ENCODE data around the gene DEAF1. TPM values are rescaled to one million over a fixed set of nuclear protein-coding genes. Genes with fewer than 3 reads are reported as not detected.
A peak's percentile ranks its signal among the peaks of the same experiment; 100 is the strongest.

Gene DEAF1
- total and polyA plus RNA-seq, 9 of the 15 experiments (the other 6 are each of a cell fraction or from before 2014, with no cell fraction given), result 2.0 to 69.1 (median 26.8) TPM

DNA sequence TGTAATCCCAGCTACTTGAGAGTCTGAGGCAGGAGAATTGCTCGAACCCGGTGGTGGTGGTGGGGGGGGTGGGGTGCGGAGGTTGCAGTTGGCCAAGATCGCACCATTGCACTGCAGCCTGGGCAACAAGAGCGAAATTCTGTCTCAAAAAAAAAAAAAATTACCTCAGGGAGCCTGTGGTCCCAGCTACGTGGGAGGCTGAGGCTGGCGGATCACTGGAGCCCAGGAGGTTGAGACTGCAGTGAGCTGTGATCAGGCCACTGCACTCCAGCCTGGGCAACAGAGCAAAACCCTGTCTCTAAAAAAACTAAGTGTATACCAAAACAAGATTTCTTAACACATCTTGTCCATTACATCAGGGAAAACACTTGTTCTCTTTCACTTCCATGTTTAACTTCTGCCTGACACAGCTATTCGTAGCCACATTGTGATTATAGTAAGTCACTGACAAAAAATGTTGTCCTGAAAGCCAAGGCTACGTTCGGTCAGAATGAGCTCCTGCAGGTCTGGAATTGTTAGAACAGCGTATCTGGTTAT is 2.0 kb upstream of the DEAF1 start (continued):
- TF ChIP-seq POLR2G (IDR thresholded peaks at IDR 0.05; ENCODE audit: low read depth, low read length) (0 out of 2 replicates have a peak, but pooled peaks have one; percentile 26), KDM5B (IDR thresholded peaks at IDR 0.05; ENCODE audit: insufficient replicate concordance, low read depth, low read length) (peak; percentile 28), ZNF507 (tag; conservative IDR thresholded peaks at IDR 0.05) (no peak), SMAD2 (IDR thresholded peaks at IDR 0.05; ENCODE audit: low read depth, low read length) (no peak), SPI1 (IDR thresholded peaks at IDR 0.05; ENCODE audit: borderline replicate concordance, low read depth, low read length) (no peak), ZNF263 (CRISPR knock-in tag; IDR thresholded peaks at IDR 0.05; ENCODE audit: borderline replicate concordance) (no peak), ZSCAN32 (CRISPR knock-in tag; IDR thresholded peaks at IDR 0.05) (no peak), HMG20A (CRISPR knock-in tag; conservative IDR thresholded peaks at IDR 0.05) (no peak), ARID1B (IDR thresholded peaks at IDR 0.05) (no peak), ZNF282 (CRISPR knock-in tag; IDR thresholded peaks at IDR 0.05) (no peak), CREB1 (IDR thresholded peaks at IDR 0.05) (no peak), CREB1 (CRISPR knock-in tag; IDR thresholded peaks at IDR 0.05) (no peak)
- TF ChIP-seq, protein P1, sequence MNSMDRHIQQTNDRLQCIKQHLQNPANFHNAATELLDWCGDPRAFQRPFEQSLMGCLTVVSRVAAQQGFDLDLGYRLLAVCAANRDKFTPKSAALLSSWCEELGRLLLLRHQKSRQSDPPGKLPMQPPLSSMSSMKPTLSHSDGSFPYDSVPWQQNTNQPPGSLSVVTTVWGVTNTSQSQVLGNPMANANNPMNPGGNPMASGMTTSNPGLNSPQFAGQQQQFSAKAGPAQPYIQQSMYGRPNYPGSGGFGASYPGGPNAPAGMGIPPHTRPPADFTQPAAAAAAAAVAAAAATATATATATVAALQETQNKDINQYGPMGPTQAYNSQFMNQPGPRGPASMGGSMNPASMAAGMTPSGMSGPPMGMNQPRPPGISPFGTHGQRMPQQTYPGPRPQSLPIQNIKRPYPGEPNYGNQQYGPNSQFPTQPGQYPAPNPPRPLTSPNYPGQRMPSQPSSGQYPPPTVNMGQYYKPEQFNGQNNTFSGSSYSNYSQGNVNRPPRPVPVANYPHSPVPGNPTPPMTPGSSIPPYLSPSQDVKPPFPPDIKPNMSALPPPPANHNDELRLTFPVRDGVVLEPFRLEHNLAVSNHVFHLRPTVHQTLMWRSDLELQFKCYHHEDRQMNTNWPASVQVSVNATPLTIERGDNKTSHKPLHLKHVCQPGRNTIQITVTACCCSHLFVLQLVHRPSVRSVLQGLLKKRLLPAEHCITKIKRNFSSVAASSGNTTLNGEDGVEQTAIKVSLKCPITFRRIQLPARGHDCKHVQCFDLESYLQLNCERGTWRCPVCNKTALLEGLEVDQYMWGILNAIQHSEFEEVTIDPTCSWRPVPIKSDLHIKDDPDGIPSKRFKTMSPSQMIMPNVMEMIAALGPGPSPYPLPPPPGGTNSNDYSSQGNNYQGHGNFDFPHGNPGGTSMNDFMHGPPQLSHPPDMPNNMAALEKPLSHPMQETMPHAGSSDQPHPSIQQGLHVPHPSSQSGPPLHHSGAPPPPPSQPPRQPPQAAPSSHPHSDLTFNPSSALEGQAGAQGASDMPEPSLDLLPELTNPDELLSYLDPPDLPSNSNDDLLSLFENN (IDR thresholded peaks at IDR 0.05; ENCODE audit: low read depth in 2 of 2, low read length in 2 of 2), result no peak
- TF ChIP-seq, protein P2, sequence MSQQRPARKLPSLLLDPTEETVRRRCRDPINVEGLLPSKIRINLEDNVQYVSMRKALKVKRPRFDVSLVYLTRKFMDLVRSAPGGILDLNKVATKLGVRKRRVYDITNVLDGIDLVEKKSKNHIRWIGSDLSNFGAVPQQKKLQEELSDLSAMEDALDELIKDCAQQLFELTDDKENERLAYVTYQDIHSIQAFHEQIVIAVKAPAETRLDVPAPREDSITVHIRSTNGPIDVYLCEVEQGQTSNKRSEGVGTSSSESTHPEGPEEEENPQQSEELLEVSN (IDR thresholded peaks at IDR 0.05; ENCODE audit: borderline replicate concordance in 1 of 2, extremely low read depth in 1 of 2, insufficient read depth in 1 of 2, insufficient read length in 1 of 2, low read depth in 1 of 2, low read length in 1 of 2, poor library complexity in 1 of 2, severe bottlenecking in 1 of 2), result no peak
- TF ChIP-seq, protein P3, sequence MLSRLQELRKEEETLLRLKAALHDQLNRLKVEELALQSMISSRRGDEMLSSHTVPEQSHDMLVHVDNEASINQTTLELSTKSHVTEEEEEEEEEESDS (CRISPR knock-in tag; IDR thresholded peaks at IDR 0.05), result no peak
